22Rv1 (cell line): ENCODE data around the gene CMTM7.
"Not testable (repeated sequence)": the region's sequence is repeated elsewhere in the genome, so short reads cannot be mapped to it uniquely, and the experiment has no call there.

Experiments
- H3K27ac ChIP-seq: fragments of 450-650 bp; 2 replicates; pipeline ENCODE4 v1.5.1; 2017
- ZFX ChIP-seq: fragments of 450-650 bp; IDR thresholded peaks from 2 replicates; pipeline ENCODE4 v1.6.1; 2017; ENCODE audit warnings: antibody characterized with exemption, borderline replicate concordance
- TF ChIP-seq, protein P1 (sequence below): fragments of 450-650 bp; IDR thresholded peaks from 2 replicates; pipeline ENCODE4 v1.5.1; 2017; ENCODE audit warnings: mild to moderate bottlenecking

CMTM7 gene

DNA sequence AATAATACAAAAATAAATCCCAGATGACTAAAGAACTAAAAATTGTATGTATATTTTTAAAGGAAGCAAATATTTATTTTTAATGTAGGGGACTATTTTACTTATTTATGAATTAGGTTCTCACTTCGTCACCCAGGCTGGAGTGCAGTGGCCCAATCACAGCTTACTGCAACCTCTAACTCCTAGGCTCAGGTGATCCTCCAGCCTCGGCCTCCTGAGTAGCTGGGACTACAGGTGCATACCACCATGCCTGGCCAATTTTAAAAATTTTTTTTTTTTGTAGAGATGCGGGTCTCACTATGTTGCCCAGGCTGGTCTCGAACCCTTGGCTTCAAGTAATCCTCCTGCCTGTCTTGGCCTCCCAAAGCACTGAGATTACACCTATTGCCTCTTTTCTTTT lies 42.6 kb downstream of the CMTM7 start:
- H3K27ac ChIP-seq, result no peak overlapping the region
- TF ChIP-seq, protein P1, sequence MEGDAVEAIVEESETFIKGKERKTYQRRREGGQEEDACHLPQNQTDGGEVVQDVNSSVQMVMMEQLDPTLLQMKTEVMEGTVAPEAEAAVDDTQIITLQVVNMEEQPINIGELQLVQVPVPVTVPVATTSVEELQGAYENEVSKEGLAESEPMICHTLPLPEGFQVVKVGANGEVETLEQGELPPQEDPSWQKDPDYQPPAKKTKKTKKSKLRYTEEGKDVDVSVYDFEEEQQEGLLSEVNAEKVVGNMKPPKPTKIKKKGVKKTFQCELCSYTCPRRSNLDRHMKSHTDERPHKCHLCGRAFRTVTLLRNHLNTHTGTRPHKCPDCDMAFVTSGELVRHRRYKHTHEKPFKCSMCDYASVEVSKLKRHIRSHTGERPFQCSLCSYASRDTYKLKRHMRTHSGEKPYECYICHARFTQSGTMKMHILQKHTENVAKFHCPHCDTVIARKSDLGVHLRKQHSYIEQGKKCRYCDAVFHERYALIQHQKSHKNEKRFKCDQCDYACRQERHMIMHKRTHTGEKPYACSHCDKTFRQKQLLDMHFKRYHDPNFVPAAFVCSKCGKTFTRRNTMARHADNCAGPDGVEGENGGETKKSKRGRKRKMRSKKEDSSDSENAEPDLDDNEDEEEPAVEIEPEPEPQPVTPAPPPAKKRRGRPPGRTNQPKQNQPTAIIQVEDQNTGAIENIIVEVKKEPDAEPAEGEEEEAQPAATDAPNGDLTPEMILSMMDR, result no peak
- TF ChIP-seq ZFX, result no peak

GRCh38 chr3:32435911-32436815 lies 44.5 kb downstream of the CMTM7 start:
- H3K27ac ChIP-seq, result no peak overlapping the region
- TF ChIP-seq, protein P1, result no peak
- TF ChIP-seq ZFX, result no peak

- H3K27ac ChIP-seq, result no peak overlapping the region
- no peak for TF ChIP-seq ZFX
- TF ChIP-seq, protein P1, result no peak
These were observed 45.1 kb downstream of the CMTM7 start for GRCh38 chr3:32436816-32437189.

GRCh38 chr3:32437896-32438295 lies 46.2 kb downstream of the CMTM7 start:
- no peak overlapping the region for H3K27ac ChIP-seq
- TF ChIP-seq, protein P1, result no peak
- no peak for TF ChIP-seq ZFX

- no peak overlapping the region for H3K27ac ChIP-seq
- TF ChIP-seq, protein P1, result no peak
- no peak for TF ChIP-seq ZFX
These were observed 47.1 kb downstream of the CMTM7 start for GRCh38 chr3:32438596-32439344.

GRCh38 chr3:32439421-32439820 lies 47.8 kb downstream of the CMTM7 start:
- not testable (repeated sequence) for H3K27ac ChIP-seq

DNA sequence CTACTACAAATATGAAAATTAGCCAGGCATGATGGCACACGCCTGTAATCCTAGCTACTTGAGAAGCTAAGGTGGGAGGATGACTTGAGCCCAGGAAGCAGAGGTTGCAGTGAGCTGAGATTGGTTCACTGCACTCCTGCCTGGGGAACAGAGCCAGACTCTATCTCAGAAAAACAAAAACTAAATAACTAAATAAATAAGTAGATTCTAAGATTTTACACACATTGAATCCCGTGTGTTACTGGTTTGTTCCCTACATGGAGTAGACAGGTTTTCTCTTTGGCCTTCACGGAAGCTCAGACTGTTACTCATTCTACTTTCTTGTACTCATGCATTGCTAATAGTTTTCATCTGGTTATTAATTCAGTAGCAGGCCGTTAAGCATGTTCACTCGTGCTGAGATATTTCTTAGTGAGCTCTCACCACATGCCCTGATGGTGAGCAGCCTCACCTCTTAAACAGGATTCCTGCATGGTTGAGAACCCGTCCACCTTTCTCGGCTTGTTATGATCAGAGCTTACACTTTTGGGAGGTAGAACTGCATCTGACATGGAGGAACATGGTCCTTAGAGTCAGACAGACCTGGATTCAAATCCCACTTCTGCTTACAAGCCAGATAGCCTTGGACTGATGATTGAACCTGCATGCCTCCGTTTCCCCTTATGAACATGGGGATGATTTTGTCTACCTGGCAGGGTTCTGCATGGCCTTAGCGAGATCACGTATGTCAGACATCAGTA lies 49.1 kb downstream of the CMTM7 start:
- TF ChIP-seq, protein P1, result no peak
- no peak for TF ChIP-seq ZFX
- no peak overlapping the region for H3K27ac ChIP-seq
